HT-29 (cell line): Measurements from ENCODE around the gene RASGEF1B. TPM values are rescaled to one million over a fixed set of nuclear protein-coding genes. Genes with fewer than 3 reads are reported as not detected.
"Not testable (repeated sequence)": the region's sequence is repeated elsewhere in the genome, so short reads cannot be mapped to it uniquely, and the experiment has no call there.

Experiments
- DNase-seq: peaks from one replicate; pipeline ENCODE4 v3.0.0-alpha.2; 2015; ENCODE audit warnings: low spot score
- total RNA-seq: library from RNA; depleted of rRNA; stranded (reverse); fragments of >200 nt; shearing (Covaris generic); gene quantifications from 2 replicates; pipeline ENCODE4 v1.2.3, GENCODE V29; 2014

RASGEF1B gene
- total RNA-seq, 1 experiment from 2014 or later, result 6.3 TPM

DNA sequence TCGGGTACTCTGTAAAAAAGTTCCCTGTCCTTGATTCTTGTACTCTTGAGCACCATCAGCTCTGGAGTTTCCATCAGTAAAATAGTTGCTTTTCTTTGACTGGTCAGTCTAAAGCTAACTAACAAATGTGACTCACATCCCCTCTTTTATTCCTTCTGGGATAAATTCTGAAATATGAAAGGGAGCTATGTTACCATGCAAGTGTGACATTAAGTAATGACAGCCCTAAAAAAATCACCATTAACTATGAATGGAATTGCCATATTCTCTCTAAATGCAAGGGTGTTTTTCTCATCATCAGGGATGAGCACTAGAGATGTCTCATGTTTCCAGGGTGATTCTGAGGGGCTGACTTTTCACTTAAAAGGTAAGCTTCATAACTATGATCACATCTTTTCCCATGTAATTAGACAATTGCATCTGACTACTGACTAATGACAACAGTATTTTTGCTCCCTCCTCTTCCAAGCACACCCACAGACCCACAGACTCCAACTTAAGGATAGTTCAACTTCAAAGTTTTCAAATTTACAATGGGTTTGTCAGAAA, 26.9 kb upstream of the RASGEF1B start:
- no peak for DNase-seq

GRCh38 chr4:81498046-81498445, 26.3 kb upstream of the RASGEF1B start:
- no peak for DNase-seq

GRCh38 chr4:81495345-81495744, 23.6 kb upstream of the RASGEF1B start:
- no peak for DNase-seq

DNA sequence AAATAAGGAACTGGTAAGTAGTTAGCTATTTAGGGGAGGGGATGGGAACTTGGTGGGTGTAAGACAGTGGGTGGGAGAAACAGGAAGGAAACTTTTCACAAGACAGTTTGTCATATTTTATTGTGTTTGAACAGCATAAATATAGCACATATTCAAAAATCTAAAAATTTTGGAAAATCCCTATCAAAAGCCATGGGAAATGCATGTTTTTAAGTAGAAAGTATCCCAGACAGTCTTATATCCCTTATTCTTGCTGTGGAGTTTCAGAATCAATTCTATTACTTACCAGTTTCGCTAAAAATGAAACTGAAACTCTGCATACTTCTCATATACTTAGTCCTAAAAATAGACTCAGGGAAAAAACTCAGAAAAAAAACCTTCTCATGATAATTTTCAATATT, 22.3 kb upstream of the RASGEF1B start:
- DNase-seq, result no peak

GRCh38 chr4:81492606-81493230, 21.0 kb upstream of the RASGEF1B start:
- DNase-seq, result peak; percentile 52

GRCh38 chr4:81491943-81492342, 20.2 kb upstream of the RASGEF1B start:
- no peak for DNase-seq

GRCh38 chr4:81490403-81491160, 18.9 kb upstream of the RASGEF1B start:
- DNase-seq, result no peak

DNA sequence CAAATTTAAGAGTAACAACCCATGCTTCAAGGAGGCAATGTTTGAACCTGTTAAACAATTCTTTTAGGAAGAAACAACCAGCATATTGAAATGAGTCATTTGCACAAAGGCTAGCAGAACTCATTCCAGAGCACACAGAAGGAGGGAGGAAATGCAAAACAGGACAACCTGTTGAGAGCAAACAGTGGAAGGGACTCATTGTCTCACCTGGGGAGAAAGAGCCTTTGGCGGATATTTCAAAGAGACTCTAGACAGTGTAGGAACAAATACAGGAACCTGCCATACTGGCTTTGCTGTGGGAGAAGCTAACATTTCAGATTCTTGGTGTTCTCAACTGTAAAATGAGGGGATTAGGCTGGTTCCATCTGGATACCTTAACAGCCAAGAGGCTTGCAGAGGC, 14.8 kb upstream of the RASGEF1B start:
- DNase-seq, result no peak

DNA sequence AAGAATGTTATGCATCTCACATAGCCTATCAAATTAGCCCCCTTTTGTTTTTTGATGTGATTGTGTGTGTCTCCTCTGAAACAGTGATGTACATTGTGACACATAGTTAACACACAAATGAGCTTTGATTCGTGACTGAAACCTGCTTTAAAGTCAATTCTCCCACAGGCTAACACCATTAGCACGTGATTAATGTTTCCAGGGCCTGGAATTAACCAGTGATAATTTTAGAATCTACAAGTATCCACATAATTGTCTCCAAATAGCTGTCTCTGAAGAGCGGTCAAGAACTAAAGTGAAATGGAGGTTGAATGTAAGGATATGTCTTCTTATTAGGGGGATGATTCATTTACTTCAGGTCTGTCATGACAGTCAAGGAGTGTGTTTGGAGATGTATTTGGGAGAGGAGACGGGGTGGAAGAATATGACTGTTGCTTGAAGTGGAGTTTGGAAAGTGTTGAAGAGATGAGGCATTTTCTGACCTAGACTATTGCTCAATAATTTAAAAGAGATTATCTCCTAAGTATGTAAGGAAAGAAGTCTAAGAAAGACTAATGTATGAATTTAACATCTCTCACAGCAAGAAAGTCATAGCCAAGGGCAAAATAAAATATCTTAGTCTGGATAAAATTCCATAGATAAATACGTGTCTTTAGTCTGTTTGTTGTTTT, 13.7 kb upstream of the RASGEF1B start:
- no peak for DNase-seq

- DNase-seq, result no peak
These were observed 10.6 kb upstream of the RASGEF1B start for GRCh38 chr4:81482326-81482725.

DNA sequence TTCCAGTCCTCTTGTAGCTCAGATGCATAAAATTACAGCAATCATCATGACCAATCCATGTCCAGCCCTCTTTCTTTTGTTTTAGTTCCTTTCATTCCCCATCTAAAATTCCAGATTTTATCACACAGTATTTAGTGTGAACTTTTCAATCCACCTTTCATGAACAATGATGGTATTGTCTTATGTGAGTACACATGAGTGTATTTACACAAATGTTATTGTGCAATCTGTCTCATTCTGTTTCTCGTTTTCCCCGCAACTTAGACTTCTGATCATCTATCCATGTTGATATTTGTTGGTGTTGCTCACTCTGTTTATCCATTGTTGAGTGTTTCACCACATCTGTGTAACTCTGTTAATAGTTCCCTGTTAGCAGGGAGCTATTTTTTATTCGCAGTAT, 9.4 kb upstream of the RASGEF1B start:
- DNase-seq, result no peak

- not testable (repeated sequence) for DNase-seq
These were observed 7.9 kb upstream of the RASGEF1B start for GRCh38 chr4:81479573-81479972.

GRCh38 chr4:81473331-81474265, 1.9 kb upstream of the RASGEF1B start:
- DNase-seq, result not testable (repeated sequence)

GRCh38 chr4:81472281-81473182, 825 bp upstream of the RASGEF1B start:
- no peak for DNase-seq

DNA sequence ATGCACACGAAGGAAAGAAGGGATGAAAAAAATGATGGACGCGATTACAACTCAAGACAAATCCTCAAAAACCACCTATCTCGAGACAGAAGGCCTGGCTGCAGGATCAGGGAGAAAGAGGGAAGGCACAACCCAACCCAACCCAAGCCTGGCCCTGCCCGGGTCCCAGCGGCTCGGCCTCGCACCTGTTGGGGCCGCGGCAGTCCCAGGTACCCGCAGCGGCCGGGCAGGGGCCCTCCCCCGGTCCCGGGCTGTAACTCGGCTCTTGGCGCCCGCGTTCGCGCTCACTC, 464 bp downstream of the RASGEF1B start:
- DNase-seq, result peak; percentile 42

DNA sequence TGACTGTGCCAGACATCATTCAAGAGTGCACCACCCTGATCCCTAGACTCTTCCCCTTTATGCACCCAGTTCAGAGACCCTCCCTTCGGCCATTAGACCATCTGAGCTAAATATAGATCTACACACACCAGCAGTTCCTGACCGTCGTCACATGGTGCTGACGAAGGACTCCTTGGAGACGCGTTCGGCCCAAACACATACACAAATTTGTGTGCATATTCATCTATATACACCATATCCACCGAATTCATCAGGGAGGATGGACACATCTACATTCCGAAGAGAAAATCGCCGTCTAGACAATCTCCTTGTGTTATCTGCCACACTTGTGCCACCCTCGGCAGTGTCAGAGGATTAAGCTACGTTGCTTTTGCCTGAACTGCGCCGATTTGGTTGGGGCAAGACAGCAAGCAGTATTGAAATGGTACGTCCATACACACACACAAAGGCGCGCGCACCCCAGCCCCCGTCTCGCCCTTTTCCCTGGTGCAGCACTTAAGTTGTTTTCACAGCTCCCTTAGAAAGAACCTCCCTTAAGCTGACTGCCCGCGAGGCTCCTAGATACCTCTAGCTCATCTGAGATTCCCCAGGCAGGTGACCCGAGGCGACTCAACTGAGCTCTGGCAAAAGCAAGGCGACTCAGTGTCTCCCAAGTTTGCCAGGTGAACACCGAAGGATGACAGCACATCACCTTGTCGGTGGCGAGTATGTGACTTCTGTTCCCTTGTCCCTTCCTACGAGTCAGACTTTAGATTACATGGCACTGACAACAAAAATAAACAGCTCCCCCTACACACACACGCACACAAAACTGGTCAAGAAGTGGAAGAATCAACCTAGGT, 1.0 kb downstream of the RASGEF1B start:
- peak; percentile 48 for DNase-seq

GRCh38 chr4:81469781-81470455, 1.8 kb downstream of the RASGEF1B start:
- no peak for DNase-seq

- DNase-seq, result no peak
These were observed 3.0 kb downstream of the RASGEF1B start for GRCh38 chr4:81468678-81469077.

GRCh38 chr4:81467672-81467964, 4.1 kb downstream of the RASGEF1B start:
- DNase-seq, result no peak
